MCF 10A (cell line): ENCODE data around the gene EXO1. TPM values are rescaled to one million over a fixed set of nuclear protein-coding genes. Genes with fewer than 3 reads are reported as not detected.
"Not testable (repeated sequence)": the region's sequence is repeated elsewhere in the genome, so short reads cannot be mapped to it uniquely, and the experiment has no call there.

Experiments
- BruUV-seq: library from RNA; stranded (reverse); fragments of 400-500 nt; replicated peaks from 2 replicates; lab custom pipeline; 2021; lab: Mats Ljungman, UMichigan
- CTCF ChIA-PET: fragments of 300-600 bp; sonication (Branson Sonifier 250); formaldehyde crosslinking; extraction: SDS; loops from one replicate; lab custom pipeline; 2021; ENCODE audit warnings: antibody characterized with exemption, inconsistent platforms; lab: Yijun Ruan, JAX
- POLR2A ChIA-PET: fragments of 300-600, 350-650 bp; sonication (Branson Sonifier 250); formaldehyde crosslinking; extraction: SDS; loops from one replicate; lab custom pipeline; 2020; ENCODE audit warnings: antibody characterized with exemption, inconsistent platforms; lab: Yijun Ruan, JAX
- DNase-seq: peaks from one replicate; pipeline ENCODE4 v3.0.0-alpha.2; 2018; ENCODE audit not compliant: unreplicated experiment
- H3K27ac Mint-ChIP-seq: one replicate; pipeline ENCODE4 v1.8.0; 2022; ENCODE audit warnings: mild to moderate bottlenecking, low read depth, mixed read lengths; ENCODE audit not compliant: unreplicated experiment
- H3K27me3 Mint-ChIP-seq: one replicate; pipeline ENCODE4 v1.8.0; 2022; ENCODE audit warnings: mixed read lengths; ENCODE audit not compliant: insufficient read depth, unreplicated experiment
- H3K36me3 Mint-ChIP-seq: one replicate; pipeline ENCODE4 v1.8.0; 2022; ENCODE audit warnings: mild to moderate bottlenecking, moderate library complexity, mixed read lengths; ENCODE audit not compliant: insufficient read depth, unreplicated experiment
- H3K4me1 Mint-ChIP-seq: one replicate; pipeline ENCODE4 v1.8.0; 2022; ENCODE audit warnings: mixed read lengths; ENCODE audit not compliant: insufficient read depth, unreplicated experiment
- H3K4me3 Mint-ChIP-seq: one replicate; pipeline ENCODE4 v1.8.0; 2022; ENCODE audit warnings: mild to moderate bottlenecking, moderate library complexity, mixed read lengths; ENCODE audit not compliant: unreplicated experiment
- H3K9me3 Mint-ChIP-seq: one replicate; pipeline ENCODE4 v1.8.0; 2022; ENCODE audit warnings: mixed read lengths; ENCODE audit not compliant: unreplicated experiment
- intact Hi-C: fragments of 100-400 bp; cut with micrococcal nuclease; formaldehyde crosslinking; loops from 2 replicates; pipeline ENCODE4 v1.14.1; 2022
- total RNA-seq: library from RNA; stranded (reverse); gene quantifications from 2 replicates; pipeline ENCODE4 v1.2.3, GENCODE V29; 2022
- TF ChIP-seq, protein P1 (sequence below): fragments of 200-600 bp; IDR thresholded peaks from one replicate; pipeline ENCODE4 v1.8.0; 2022; ENCODE audit warnings: antibody characterized with exemption, mild to moderate bottlenecking; ENCODE audit not compliant: unreplicated experiment

Gene EXO1
- total RNA-seq, 1 experiment from 2014 or later = 17.5 TPM

DNA sequence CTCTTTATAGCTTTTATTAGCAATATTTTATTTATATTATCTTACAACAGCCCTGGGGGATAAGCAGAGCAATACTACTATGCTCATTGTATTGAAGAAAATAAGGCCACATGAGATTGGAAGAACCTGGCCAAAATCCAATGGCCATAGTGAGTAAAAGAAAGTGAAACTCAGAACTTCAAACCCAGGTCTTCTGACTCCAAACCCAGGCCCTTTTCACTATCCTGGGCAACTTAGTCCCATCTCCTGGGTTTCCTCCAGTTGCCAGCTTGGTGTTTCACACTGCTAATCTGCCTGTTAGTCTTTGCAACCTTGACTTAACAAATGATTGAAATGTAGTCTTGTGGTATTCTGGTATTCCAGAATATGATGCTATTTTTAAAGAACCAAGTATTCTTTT is 22.4 kb upstream of the EXO1 start:
- no TSS peak for BruUV-seq
- intact Hi-C loops = no loop called here
- POLR2A ChIA-PET = interaction anchor here (0.8 to 2.3 kb wide), 4 partner anchors 14 to 185 kb away, joined by 3 to 14 read pairs (median 4); partner anchors contain the start of genes CHML and OPN3
- TF ChIP-seq, protein P1, sequence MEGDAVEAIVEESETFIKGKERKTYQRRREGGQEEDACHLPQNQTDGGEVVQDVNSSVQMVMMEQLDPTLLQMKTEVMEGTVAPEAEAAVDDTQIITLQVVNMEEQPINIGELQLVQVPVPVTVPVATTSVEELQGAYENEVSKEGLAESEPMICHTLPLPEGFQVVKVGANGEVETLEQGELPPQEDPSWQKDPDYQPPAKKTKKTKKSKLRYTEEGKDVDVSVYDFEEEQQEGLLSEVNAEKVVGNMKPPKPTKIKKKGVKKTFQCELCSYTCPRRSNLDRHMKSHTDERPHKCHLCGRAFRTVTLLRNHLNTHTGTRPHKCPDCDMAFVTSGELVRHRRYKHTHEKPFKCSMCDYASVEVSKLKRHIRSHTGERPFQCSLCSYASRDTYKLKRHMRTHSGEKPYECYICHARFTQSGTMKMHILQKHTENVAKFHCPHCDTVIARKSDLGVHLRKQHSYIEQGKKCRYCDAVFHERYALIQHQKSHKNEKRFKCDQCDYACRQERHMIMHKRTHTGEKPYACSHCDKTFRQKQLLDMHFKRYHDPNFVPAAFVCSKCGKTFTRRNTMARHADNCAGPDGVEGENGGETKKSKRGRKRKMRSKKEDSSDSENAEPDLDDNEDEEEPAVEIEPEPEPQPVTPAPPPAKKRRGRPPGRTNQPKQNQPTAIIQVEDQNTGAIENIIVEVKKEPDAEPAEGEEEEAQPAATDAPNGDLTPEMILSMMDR = no peak
- Mint-ChIP-seq H3K4me3 (no peak overlapping the region), H3K36me3 (no peaks in the 10 kb centered on the region), H3K4me1 (peaks cover 7% of the 10 kb centered on the region), H3K9me3 (no peaks in the 10 kb centered on the region), H3K27ac (no peak overlapping the region), H3K27me3 (no peaks in the 10 kb centered on the region)
- CTCF ChIA-PET = interaction anchor here (0.6 to 4.0 kb wide), 10 partner anchors 9 to 706 kb away, joined by 3 to 17 read pairs (median 5); no protein-coding TSS in a partner anchor
- no peak for DNase-seq

GRCh38 chr1:241826613-241827012 is 21.4 kb upstream of the EXO1 start:
- not testable (repeated sequence) for DNase-seq, H3K9me3 Mint-ChIP-seq

GRCh38 chr1:241827264-241827663 is 20.7 kb upstream of the EXO1 start:
- ChIA-PET POLR2A (interaction anchor here (0.9 to 1.7 kb wide), 3 partner anchors 10 to 215 kb away, joined by 3 to 5 read pairs (median 4); partner anchors contain the start of genes CHML and OPN3), CTCF (interaction anchor here (0.6 kb wide), 1 partner anchor 11 kb away, joined by 4 read pairs; no protein-coding TSS in a partner anchor)
- no TSS peak for BruUV-seq
- no peak overlapping the region for H3K27ac Mint-ChIP-seq
- H3K27me3 Mint-ChIP-seq = no peaks in the 10 kb centered on the region
- DNase-seq = no peak
- intact Hi-C loops = no loop called here
- no peaks in the 10 kb centered on the region for H3K9me3 Mint-ChIP-seq
- no peak overlapping the region for H3K4me3 Mint-ChIP-seq
- TF ChIP-seq, protein P1 = no peak
- H3K4me1 Mint-ChIP-seq = peaks cover 7% of the 10 kb centered on the region
- H3K36me3 Mint-ChIP-seq = no peaks in the 10 kb centered on the region

More at GRCh38 chr1:241826613-241827012, 21.4 kb upstream of the EXO1 start:
- H3K4me1 Mint-ChIP-seq, H3K36me3 Mint-ChIP-seq, intact Hi-C loops, H3K4me3 Mint-ChIP-seq, POLR2A ChIA-PET, BruUV-seq, H3K27me3 Mint-ChIP-seq, H3K27ac Mint-ChIP-seq: not testable (repeated sequence)
- CTCF ChIA-PET = interaction anchor here (0.6 to 2.7 kb wide), 3 partner anchors 10 to 215 kb away, joined by 3 to 12 read pairs (median 4); no protein-coding TSS in a partner anchor

GRCh38 chr1:241828463-241829021 is 19.5 kb upstream of the EXO1 start:
- TF ChIP-seq, protein P1 = no peak
- no peaks in the 10 kb centered on the region for H3K27me3 Mint-ChIP-seq
- H3K36me3 Mint-ChIP-seq = no peaks in the 10 kb centered on the region
- BruUV-seq = no TSS peak
- intact Hi-C loops = no loop called here
- CTCF ChIA-PET = interaction anchor here (0.6 to 8.2 kb wide), 5 partner anchors 32 to 1883 kb away, joined by 3 to 137 read pairs (median 5); no protein-coding TSS in a partner anchor
- peaks cover 7% of the 10 kb centered on the region for H3K4me1 Mint-ChIP-seq
- no peaks in the 10 kb centered on the region for H3K9me3 Mint-ChIP-seq
- DNase-seq = no peak
- no peak overlapping the region for H3K4me3 Mint-ChIP-seq
- no peak overlapping the region for H3K27ac Mint-ChIP-seq
- POLR2A ChIA-PET = interaction anchor here (0.6 to 2.3 kb wide), 7 partner anchors 11 to 224 kb away, joined by 3 to 7 read pairs (median 4); partner anchors contain the start of genes CHML and OPN3
